Keratinocyte (primary cell): Measurements from ENCODE around the gene ALDH3A1. TPM values are rescaled to one million over a fixed set of nuclear protein-coding genes. Genes with fewer than 3 reads are reported as not detected.

Source experiments
- DNase-seq: peaks from one replicate; pipeline ENCODE4 v3.0.0-alpha.2; 2011; ENCODE audit warnings: low read depth, missing footprints, low spot score
- FAIRE-seq: peaks from 2 replicates; lab custom pipeline; 2011; peaks lifted over from hg19 to GRCh38; lab: Jason Lieb, UNC
- H2AFZ ChIP-seq: 2 replicates; pipeline ENCODE4 v1.6.0; 2012; ENCODE audit warnings: low read length, control low read depth, inconsistent platforms; ENCODE audit not compliant: control insufficient read depth
- H3K27ac ChIP-seq: 2 replicates; pipeline ENCODE4 v1.5.1; 2011; ENCODE audit warnings: low read length; ENCODE audit not compliant: control insufficient read depth, insufficient read depth
- H3K27me3 ChIP-seq: 3 replicates; pipeline ENCODE4 v1.6.0; 2011; ENCODE audit warnings: low read length; ENCODE audit not compliant: control insufficient read depth, insufficient read depth; ENCODE audit errors: extremely low read depth
- H3K36me3 ChIP-seq, 2 experiments: 2 replicates in 1 of 2; 3 replicates in 1 of 2; pipeline ENCODE4 v1.5.1; 2011; ENCODE audit warnings: low read length in 2 of 2, mild to moderate bottlenecking in 1 of 2; ENCODE audit not compliant: control insufficient read depth in 2 of 2, insufficient read depth in 2 of 2; ENCODE audit errors: extremely low read depth in 1 of 2
- H3K4me1 ChIP-seq: 3 replicates; pipeline ENCODE4 v1.5.1; 2011; ENCODE audit warnings: low read length; ENCODE audit not compliant: control insufficient read depth, insufficient read depth; ENCODE audit errors: extremely low read depth
- H3K4me2 ChIP-seq: 3 replicates; pipeline ENCODE4 v1.6.0; 2011; ENCODE audit warnings: low read depth, low read length; ENCODE audit not compliant: control insufficient read depth, insufficient read depth; ENCODE audit errors: extremely low read depth
- H3K4me3 ChIP-seq, 3 experiments: fragments of 200-600 bp in 1 of 3; sonication (generic) in 1 of 3; 2 replicates in 2 of 3; 3 replicates in 1 of 3; pipeline ENCODE4 v1.5.1; 2011 to 2016; ENCODE audit warnings: low read length in 3 of 3, mild to moderate bottlenecking in 3 of 3, control low read depth in 2 of 3, inconsistent platforms in 1 of 3, low read depth in 1 of 3, mixed read lengths in 1 of 3, mixed run types in 1 of 3, moderate library complexity in 1 of 3; ENCODE audit not compliant: control insufficient read depth in 2 of 3, insufficient read depth in 2 of 3; ENCODE audit errors: extremely low read depth in 1 of 3
- H3K79me2 ChIP-seq: 2 replicates; pipeline ENCODE4 v1.6.0; 2012; ENCODE audit warnings: low read length; ENCODE audit not compliant: control insufficient read depth, insufficient read depth
- H3K9ac ChIP-seq: 3 replicates; pipeline ENCODE4 v1.6.0; 2011; ENCODE audit warnings: low read length; ENCODE audit not compliant: control insufficient read depth, insufficient read depth; ENCODE audit errors: extremely low read depth
- H3K9me1 ChIP-seq: 3 replicates; pipeline ENCODE4 v1.6.0; 2011; ENCODE audit warnings: low read length; ENCODE audit not compliant: control insufficient read depth, insufficient read depth; ENCODE audit errors: extremely low read depth
- H3K9me3 ChIP-seq: 2 replicates; pipeline ENCODE4 v1.5.1; 2012; ENCODE audit warnings: low read depth, low read length; ENCODE audit not compliant: control insufficient read depth
- H4K20me1 ChIP-seq: 3 replicates; pipeline ENCODE4 v1.6.0; 2011; ENCODE audit warnings: low read length; ENCODE audit not compliant: control insufficient read depth, insufficient read depth; ENCODE audit errors: extremely low read depth
- EZH2 ChIP-seq: IDR thresholded peaks from one replicate; pipeline ENCODE4 v1.6.1; 2012; ENCODE audit warnings: inconsistent platforms, mild to moderate bottlenecking, low read length, moderate library complexity
- dilution Hi-C: fragments of 300-500 bp; cut with MboI; formaldehyde crosslinking; loops from one replicate; pipeline ENCODE4 v1.7.0; 2020; ENCODE audit warnings: low sequenced_read_pairs; ENCODE audit not compliant: extremely low pct_ligation_motif_present
- polyA plus RNA-seq, 5 experiments: library from polyadenylated mRNA; depleted of rRNA in 3 of 5; stranded (reverse) in 3 of 5; stranded (forward) in 1 of 5; unstranded in 1 of 5; fragments of >200 nt; gene quantifications; 1 replicate in 1 of 5; 2 replicates in 3 of 5; 3 replicates in 1 of 5; pipeline versions ENCODE4 v1.2.1 to v1.2.3, GENCODE V29; 2011 to 2012; ENCODE audit warnings: missing spikeins in 2 of 5, low read depth in 1 of 5, low replicate concordance in 1 of 5
- TF ChIP-seq, protein P1 (sequence below), 3 experiments: IDR thresholded peaks in 1 of 3; conservative IDR thresholded peaks in 1 of 3; optimal IDR thresholded peaks in 1 of 3; 2 replicates in 2 of 3; 3 replicates in 1 of 3; pipeline versions ENCODE3 to v1.5.1; 2011; ENCODE audit warnings: low read length in 3 of 3, mild to moderate bottlenecking in 3 of 3, moderate library complexity in 2 of 3, control low read depth in 1 of 3, inconsistent platforms in 1 of 3; ENCODE audit not compliant: insufficient read depth in 2 of 3; ENCODE audit errors: extremely low read depth in 1 of 3

Gene ALDH3A1
- polyA plus RNA-seq, 1 donor (not counting 4 experiments of a cell fraction or from before 2014, with no cell fraction given) = 5.8 TPM

DNA sequence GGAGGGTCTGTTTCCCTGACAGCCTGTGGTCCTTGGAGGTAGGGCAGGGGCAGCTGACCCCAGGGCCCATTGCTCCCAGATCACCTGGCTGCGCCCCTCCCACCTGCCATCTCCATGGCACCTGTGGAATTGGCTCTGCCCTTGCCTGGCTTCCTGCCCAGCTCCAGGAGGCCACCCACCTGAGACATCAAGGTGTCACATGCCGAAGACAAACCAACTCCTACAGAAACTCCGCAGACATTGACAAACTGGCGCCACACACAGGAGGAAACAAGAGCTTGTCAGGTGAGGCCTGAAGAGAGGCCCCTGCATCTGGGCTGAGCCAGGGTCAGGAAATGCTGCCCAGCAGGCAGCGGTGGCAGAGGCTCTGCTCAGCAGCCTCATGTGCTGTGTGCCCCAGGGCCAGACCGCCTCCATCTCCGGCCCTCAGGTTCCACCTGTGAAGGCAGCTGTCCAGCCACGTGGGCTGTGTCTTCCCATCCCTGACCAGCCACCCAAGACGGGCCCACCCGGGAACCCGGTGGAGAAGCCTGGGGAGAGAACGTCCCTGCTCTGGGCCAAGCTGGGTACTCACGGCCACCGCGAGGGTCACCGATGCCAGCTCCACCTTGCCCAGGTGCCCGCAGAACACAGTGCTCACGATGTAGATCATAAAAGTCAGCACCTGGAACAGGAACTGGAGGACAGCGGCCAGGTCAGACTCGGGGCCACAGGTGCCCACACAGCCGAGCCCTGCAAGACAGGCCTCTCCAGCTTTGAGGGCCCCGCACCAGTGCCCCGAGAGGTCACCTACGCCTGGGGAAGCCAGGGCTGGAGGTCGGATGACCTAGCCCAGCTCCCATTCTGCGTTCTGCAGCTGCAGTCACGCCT is 33.3 kb downstream of the ALDH3A1 start:
- dilution Hi-C loops = no loop called here
- Histone ChIP-seq H3K9ac (no peak overlapping the region), H3K4me2 (no peak overlapping the region), H3K9me1 (no peaks in the 10 kb centered on the region), H3K9me3 (no peaks in the 10 kb centered on the region), H3K27me3 (no peaks in the 10 kb centered on the region), H2AFZ (no peak overlapping the region), H4K20me1 (no peaks in the 10 kb centered on the region), H3K79me2 (no peaks in the 10 kb centered on the region), H3K27ac (no peak overlapping the region), H3K4me1 (peaks cover 25% of the 10 kb centered on the region), H3K4me3 (no peak overlapping the region), H3K36me3 (no peaks in the 10 kb centered on the region)
- FAIRE-seq (no peak), DNase-seq (no peak)
- TF ChIP-seq EZH2 = no peak
- TF ChIP-seq, protein P1, sequence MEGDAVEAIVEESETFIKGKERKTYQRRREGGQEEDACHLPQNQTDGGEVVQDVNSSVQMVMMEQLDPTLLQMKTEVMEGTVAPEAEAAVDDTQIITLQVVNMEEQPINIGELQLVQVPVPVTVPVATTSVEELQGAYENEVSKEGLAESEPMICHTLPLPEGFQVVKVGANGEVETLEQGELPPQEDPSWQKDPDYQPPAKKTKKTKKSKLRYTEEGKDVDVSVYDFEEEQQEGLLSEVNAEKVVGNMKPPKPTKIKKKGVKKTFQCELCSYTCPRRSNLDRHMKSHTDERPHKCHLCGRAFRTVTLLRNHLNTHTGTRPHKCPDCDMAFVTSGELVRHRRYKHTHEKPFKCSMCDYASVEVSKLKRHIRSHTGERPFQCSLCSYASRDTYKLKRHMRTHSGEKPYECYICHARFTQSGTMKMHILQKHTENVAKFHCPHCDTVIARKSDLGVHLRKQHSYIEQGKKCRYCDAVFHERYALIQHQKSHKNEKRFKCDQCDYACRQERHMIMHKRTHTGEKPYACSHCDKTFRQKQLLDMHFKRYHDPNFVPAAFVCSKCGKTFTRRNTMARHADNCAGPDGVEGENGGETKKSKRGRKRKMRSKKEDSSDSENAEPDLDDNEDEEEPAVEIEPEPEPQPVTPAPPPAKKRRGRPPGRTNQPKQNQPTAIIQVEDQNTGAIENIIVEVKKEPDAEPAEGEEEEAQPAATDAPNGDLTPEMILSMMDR (optimal IDR thresholded peaks at IDR 0.05 in 1 of 3, IDR thresholded peaks at IDR 0.05 in 1 of 3, conservative IDR thresholded peaks at IDR 0.05 in 1 of 3; ENCODE audit: extremely low read depth in 1 of 3, insufficient read depth in 2 of 3, low read length in 3 of 3) = no peak

- Histone ChIP-seq H3K27me3 (no peaks in the 10 kb centered on the region), H3K27ac (no peak overlapping the region), H3K9ac (no peak overlapping the region), H4K20me1 (no peaks in the 10 kb centered on the region), H3K9me1 (no peaks in the 10 kb centered on the region), H3K4me1 (peaks cover 16% of the 10 kb centered on the region), H2AFZ (no peak overlapping the region), H3K79me2 (no peaks in the 10 kb centered on the region), H3K9me3 (no peaks in the 10 kb centered on the region), H3K4me2 (no peak overlapping the region), H3K4me3 (no peak overlapping the region), H3K36me3 (no peaks in the 10 kb centered on the region)
- DNase-seq (no peak), FAIRE-seq (no peak)
- dilution Hi-C loops = no loop called here
- TF ChIP-seq, protein P1 (optimal IDR thresholded peaks at IDR 0.05 in 1 of 3, IDR thresholded peaks at IDR 0.05 in 1 of 3, conservative IDR thresholded peaks at IDR 0.05 in 1 of 3; ENCODE audit: extremely low read depth in 1 of 3, insufficient read depth in 2 of 3, low read length in 3 of 3) = no peak
- TF ChIP-seq EZH2 = no peak
Observed at GRCh38 chr17:19713901-19714361, 34.2 kb downstream of the ALDH3A1 start.
